Pancreas (tissue), 10 donors: ENCODE results near the gene CDCP1. TPM values are rescaled to one million over a fixed set of nuclear protein-coding genes. Genes with fewer than 3 reads are reported as not detected.
A peak's percentile ranks its signal among the peaks of the same experiment; 100 is the strongest.

Experiments
- ATAC-seq, 4 donors: fragments of 200-7000 bp; cut with Tn5 transposase; one replicate each; pipeline versions ENCODE4 v1.8.0 to v1.9.1; 2020; ENCODE audit warnings: mild to moderate bottlenecking in 4 of 4, moderate library complexity in 4 of 4
- DNase-seq, 6 donors: peaks; one replicate each; pipeline ENCODE4 v3.0.0-alpha.2; 2020
- FAIRE-seq: peaks from 2 replicates; lab custom pipeline; 2012; peaks lifted over from hg19 to GRCh38; lab: Jason Lieb, UNC
- H3K27ac ChIP-seq, 4 donors: fragments of 200-600 bp; sonication (generic); 1 replicate in 3 of 4; 2 replicates in 1 of 4; pipeline versions ENCODE4 v1.5.0 to v1.8.0; 2020
- H3K27me3 ChIP-seq, 4 donors: fragments of 200-600 bp; one replicate each; pipeline ENCODE4 v1.8.0; 2021
- H3K36me3 ChIP-seq, 3 donors: fragments of 200-600 bp; sonication (generic) in 1 of 3; one replicate each; pipeline versions ENCODE4 v1.5.0 to v1.8.0; 2020 to 2021
- H3K4me1 ChIP-seq, 3 donors: fragments of 200-600 bp; one replicate each; pipeline ENCODE4 v1.8.0; 2021
- H3K4me3 ChIP-seq, 4 donors: fragments of 200-600 bp; sonication (generic) in 2 of 4; one replicate each; pipeline versions ENCODE4 v1.5.0 to v1.8.0; 2020 to 2021
- H3K9me3 ChIP-seq, 4 donors: fragments of 200-600 bp; one replicate each; pipeline ENCODE4 v1.8.0; 2021
- CTCF ChIP-seq, 4 donors: fragments of 200-600 bp; sonication (generic) in 3 of 4; IDR thresholded peaks; one replicate each; pipeline versions ENCODE4 v1.5.0 to v1.8.0; 2021; ENCODE audit warnings: antibody characterized with exemption in 4 of 4
- WGBS, 2 donors: extraction: QIAGEN DNeasy Blood & Tissue Kit; methylation state at CpG; one replicate each; pipeline ENCODE4 v1.1.7; 2013; 5-methylcytosine and 5-hydroxymethylcytosine counted together
- intact Hi-C, 3 donors: fragments of 100-400 bp; cut with DNase I; formaldehyde crosslinking; loops; one replicate each; pipeline versions ENCODE4 v1.11.1 to v1.14.2; 2022
- polyA plus RNA-seq, 2 donors: library from polyadenylated mRNA; stranded (reverse); fragments of 200-250 nt; gene quantifications; one replicate each; pipeline ENCODE4 v1.2.3, GENCODE V29; 2013
- total RNA-seq, 6 donors: library from RNA; stranded (reverse); fragmentation: NEBNext Ultra II Directional in 4 of 6; extraction: Animal tissue kit (Norgen Biotek cat#: 25700) in 4 of 6; gene quantifications; one replicate each; pipeline versions ENCODE4 v1.2.1 to v1.2.4, GENCODE V29; 2021 to 2023
- donor health status: healthy with polysubstance abuse.
- donor health status: DM: no; HTN: no; CAD: no; lungs with moderate emphysema.
- donor health status: DM: no; HTN: no; CAD: no.
- donor health status: control.
- donor health status: control.
- donor health status: Bipolar disorder and iron deficiency.
- donor health status: DM: yes; HTN: yes; CAD: no.
- donor health status: DM: no; HTN: no; CAD: no.
- donor health status: DM: no; HTN: no; CAD: no.
- donor health status: DM: yes; HTN: yes; CAD: no.

CDCP1 gene
- 10 to 100 TPM in 3 of 6 donors, 1 to 10 TPM in 3; 7.9 to 22.2 (median 10.3) TPM for total RNA-seq
- 1 to 10 TPM; 3.4 to 4.1 TPM for polyA plus RNA-seq

- Histone ChIP-seq H3K27me3 (no peaks in the 10 kb centered on the region), H3K9me3 (no peaks in the 10 kb centered on the region), H3K4me3 (peak within 1 kb of the TSS; percentile 66 to 75 (median 68)), H3K36me3 (no peaks in the 10 kb centered on the region), H3K4me1 (peaks cover 4 to 7% (median 5%) of the 10 kb centered on the region in 3 donors), H3K27ac (peak within 1 kb of the TSS in 3 of 4 donors; percentile 41 to 75 (median 64))
- FAIRE-seq (no peak), DNase-seq (peak; percentile 62 to 87 (median 68)), ATAC-seq (peak; percentile 95 to 96 (median 96))
- TF ChIP-seq CTCF (IDR thresholded peaks at IDR 0.05), result no peak
- 1% methylated on average over 44 to 92 of the region's 92 CpGs for WGBS, 2 donors
- intact Hi-C loops, result no loop called here
Measured at GRCh38 chr3:45145681-45146614, at the start of gene CDCP1. Gene CDCP1 (minus strand): TSS chr3:45146378. CDS start chr3:45146287, 91 bp downstream.

- Histone ChIP-seq H3K36me3 (no peaks in the 10 kb centered on the region), H3K27me3 (no peaks in the 10 kb centered on the region), H3K9me3 (no peaks in the 10 kb centered on the region), H3K4me3 (no peak overlapping the region), H3K27ac (no peak overlapping the region), H3K4me1 (peaks cover 0 to 4% (median 0%) of the 10 kb centered on the region in 3 donors)
- ATAC-seq, result no peak
- no peak for FAIRE-seq
- WGBS, 2 donors, result 87% methylated on average over 5 of the region's 5 CpGs
- intact Hi-C loops, result no loop called here
- TF ChIP-seq CTCF (IDR thresholded peaks at IDR 0.05), result no peak
- no peak for DNase-seq
Measured at GRCh38 chr3:45194791-45195190, 48.6 kb upstream of the CDCP1 start.

- peaks cover 0 to 4% (median 0%) of the 10 kb centered on the region in 3 donors for H3K4me1 ChIP-seq
- peak in 3 of 4 donors; percentile 41 to 45 (median 42) for ATAC-seq
- no peak overlapping the region for H3K27ac ChIP-seq
- H3K4me3 ChIP-seq, result no peak overlapping the region
- WGBS, 2 donors, result 52 to 59% methylated on average over 3 of the region's 3 CpGs
- no peak for TF ChIP-seq CTCF (IDR thresholded peaks at IDR 0.05)
- no peaks in the 10 kb centered on the region for H3K27me3 ChIP-seq
- H3K9me3 ChIP-seq, result no peaks in the 10 kb centered on the region
- DNase-seq, result no peak
- no peak for FAIRE-seq
- intact Hi-C loops, result no loop called here
- H3K36me3 ChIP-seq, result no peaks in the 10 kb centered on the region
Measured at GRCh38 chr3:45191924-45192417, 45.8 kb upstream of the CDCP1 start.

GRCh38 chr3:45191424-45191823 is 45.2 kb upstream of the CDCP1 start:
- H3K27ac ChIP-seq, result no peak overlapping the region
- no peak for TF ChIP-seq CTCF (IDR thresholded peaks at IDR 0.05)
- no peak overlapping the region for H3K4me3 ChIP-seq
- H3K27me3 ChIP-seq, result no peaks in the 10 kb centered on the region
- FAIRE-seq (no peak), ATAC-seq (no peak), DNase-seq (no peak)
- intact Hi-C loops, result no loop called here
- no peaks in the 10 kb centered on the region for H3K36me3 ChIP-seq
- H3K4me1 ChIP-seq, result peaks cover 0 to 4% (median 0%) of the 10 kb centered on the region in 3 donors
- WGBS, 2 donors, result 89 to 94% methylated on average over 4 of the region's 4 CpGs
- no peaks in the 10 kb centered on the region for H3K9me3 ChIP-seq
